PC-3 (cell line): Measurements from ENCODE around the gene DNAH1. TPM values are rescaled to one million over a fixed set of nuclear protein-coding genes. Genes with fewer than 3 reads are reported as not detected.

Experiments used
- ATAC-seq: fragments of 200-7000 bp; cut with Tn5 transposase; 2 replicates; pipeline ENCODE4 v1.9.1; 2020; ENCODE audit warnings: mild to moderate bottlenecking, moderate library complexity
- BruUV-seq: library from RNA; stranded (reverse); fragments of 400-500 nt; replicated peaks from 2 replicates; lab custom pipeline; 2021; lab: Mats Ljungman, UMichigan
- CTCF ChIA-PET: fragments of 300-600 bp; sonication (Branson Sonifier 250); formaldehyde crosslinking; loops from one replicate; lab custom pipeline; 2022; ENCODE audit warnings: antibody characterized with exemption; lab: Charles Lee
- POLR2A ChIA-PET: fragments of 300-600 bp; sonication (Branson Sonifier 250); formaldehyde crosslinking; loops from one replicate; lab custom pipeline; 2022; ENCODE audit warnings: antibody characterized with exemption; ENCODE audit not compliant: unreplicated experiment; lab: Charles Lee
- DNase-seq: peaks from one replicate; pipeline ENCODE4 v3.0.0-alpha.2; 2015
- H2AFZ ChIP-seq: fragments of 300-600 bp; sonication (generic); 2 replicates; pipeline ENCODE4 v1.6.0; 2016; ENCODE audit warnings: antibody characterized with exemption, low read length
- H3F3A ChIP-seq: fragments of 300-600 bp; sonication (generic); one replicate; pipeline ENCODE4 v1.6.0; 2017; ENCODE audit warnings: antibody characterized with exemption, low read length, control low read depth, mild to moderate bottlenecking; ENCODE audit not compliant: unreplicated experiment
- H3K27ac ChIP-seq: fragments of 300-600 bp; sonication (generic); 2 replicates; pipeline ENCODE4 v1.5.1; 2016; ENCODE audit warnings: mild to moderate bottlenecking, low read length
- H3K27me3 ChIP-seq: fragments of 300-600 bp; sonication (generic); 2 replicates; pipeline ENCODE4 v1.6.1; 2016; ENCODE audit warnings: low read length, mixed read lengths
- H3K36me3 ChIP-seq: fragments of 300-600 bp; sonication (generic); 2 replicates; pipeline ENCODE4 v1.6.1; 2016; ENCODE audit warnings: low read depth, mixed run types, low read length, mixed read lengths
- H3K4me1 ChIP-seq: fragments of 300-600 bp; sonication (generic); 2 replicates; pipeline ENCODE4 v1.5.1; 2016; ENCODE audit warnings: low read length; ENCODE audit not compliant: insufficient read depth
- H3K4me2 ChIP-seq: fragments of 300-600 bp; sonication (generic); 2 replicates; pipeline ENCODE4 v1.6.0; 2016; ENCODE audit warnings: low read length
- H3K4me3 ChIP-seq: fragments of 300-600 bp; sonication (generic); 2 replicates; pipeline ENCODE4 v1.5.1; 2016; ENCODE audit warnings: mild to moderate bottlenecking, low read length, mixed read lengths
- H3K79me2 ChIP-seq: fragments of 300-600 bp; sonication (generic); 2 replicates; pipeline ENCODE4 v1.6.1; 2017; ENCODE audit warnings: low read length, mixed read lengths
- H3K9ac ChIP-seq: fragments of 300-600 bp; sonication (generic); 2 replicates; pipeline ENCODE4 v1.6.0; 2016; ENCODE audit warnings: mild to moderate bottlenecking, low read length
- H3K9me2 ChIP-seq: fragments of 300-600 bp; sonication (generic); replicated peaks from 2 replicates; pipeline ENCODE4 v1.6.1; 2016; ENCODE audit warnings: mixed run types, low read length, mixed read lengths
- H3K9me3 ChIP-seq: fragments of 300-600 bp; sonication (generic); 2 replicates; pipeline ENCODE4 v1.6.1; 2016; ENCODE audit warnings: low read length, mixed read lengths
- H4K20me1 ChIP-seq: fragments of 300-600 bp; sonication (generic); 2 replicates; pipeline ENCODE4 v1.6.1; 2016; ENCODE audit warnings: low read length, mixed read lengths
- CTCF ChIP-seq: fragments of 300-600 bp; sonication (generic); conservative IDR thresholded peaks from 2 replicates; pipeline ENCODE4 v1.5.1; 2017; ENCODE audit warnings: antibody characterized with exemption, low read depth, mild to moderate bottlenecking, low read length
- EZH2 ChIP-seq: fragments of 300-600 bp; sonication (generic); IDR thresholded peaks from one replicate; pipeline ENCODE4 v1.6.1; 2017; ENCODE audit warnings: antibody characterized with exemption, mild to moderate bottlenecking, low read length; ENCODE audit not compliant: unreplicated experiment
- EZH2phosphoT487 ChIP-seq: fragments of 300-600 bp; sonication (generic); IDR thresholded peaks from 2 replicates; pipeline ENCODE4 v1.6.1; 2018; ENCODE audit warnings: mild to moderate bottlenecking, antibody characterized with exemption, low read length, borderline replicate concordance
- intact Hi-C: fragments of 100-400 bp; cut with micrococcal nuclease; formaldehyde crosslinking; loops from 2 replicates; pipeline ENCODE4 v1.9.0; 2023
- total RNA-seq: library from RNA; depleted of rRNA; stranded (reverse); fragments of >200 nt; gene quantifications from 2 replicates; pipeline ENCODE4 v1.2.3, GENCODE V29; 2014

DNAH1 gene
- total RNA-seq, 1 experiment from 2014 or later: 2.2 TPM

GRCh38 chr3:52317208-52318000 is 1.3 kb downstream of the DNAH1 start:
- no peak overlapping the region for H3K4me2 ChIP-seq
- TF ChIP-seq CTCF: no peak
- TF ChIP-seq EZH2phosphoT487: no peak
- TF ChIP-seq EZH2: no peak
- no peaks in the 10 kb centered on the region for H3K36me3 ChIP-seq
- ATAC-seq (no peak), DNase-seq (no peak)
- H3K27ac ChIP-seq: no peak overlapping the region
- H3K9ac ChIP-seq: no peak overlapping the region
- no peaks in the 10 kb centered on the region for H4K20me1 ChIP-seq
- no peak overlapping the region for H2AFZ ChIP-seq
- intact Hi-C loops: no loop called here
- POLR2A ChIA-PET: no interaction called here
- BruUV-seq: no TSS peak
- no peaks in the 10 kb centered on the region for H3K9me2 ChIP-seq
- CTCF ChIA-PET: no interaction called here
- no peak overlapping the region for H3K4me3 ChIP-seq
- no peaks in the 10 kb centered on the region for H3K9me3 ChIP-seq
- no peaks in the 10 kb centered on the region for H3F3A ChIP-seq
- no peaks in the 10 kb centered on the region for H3K79me2 ChIP-seq
- peaks cover 10% of the 10 kb centered on the region for H3K4me1 ChIP-seq
- no peaks in the 10 kb centered on the region for H3K27me3 ChIP-seq

- no peaks in the 10 kb centered on the region for H3K9me2 ChIP-seq
- H3K9me3 ChIP-seq: no peaks in the 10 kb centered on the region
- H3K27ac ChIP-seq: no peak overlapping the region
- intact Hi-C loops: no loop called here
- H2AFZ ChIP-seq: no peak overlapping the region
- H3K9ac ChIP-seq: no peak overlapping the region
- no peaks in the 10 kb centered on the region for H4K20me1 ChIP-seq
- ChIA-PET POLR2A (no interaction called here), CTCF (no interaction called here)
- BruUV-seq: no TSS peak
- H3K4me2 ChIP-seq: no peak overlapping the region
- H3K4me1 ChIP-seq: peaks cover 9% of the 10 kb centered on the region
- DNase-seq (no peak), ATAC-seq (no peak)
- no peak overlapping the region for H3K4me3 ChIP-seq
- H3K27me3 ChIP-seq: no peaks in the 10 kb centered on the region
- no peaks in the 10 kb centered on the region for H3F3A ChIP-seq
- TF ChIP-seq CTCF (no peak), EZH2 (no peak), EZH2phosphoT487 (no peak)
- H3K79me2 ChIP-seq: no peaks in the 10 kb centered on the region
- H3K36me3 ChIP-seq: no peaks in the 10 kb centered on the region
Observed at GRCh38 chr3:52318186-52318816, 2.2 kb downstream of the DNAH1 start.
